HepG2 (cell line): ENCODE measurements around the gene TTC31. TPM values are rescaled to one million over a fixed set of nuclear protein-coding genes. Genes with fewer than 3 reads are reported as not detected.

Experiments used
- BATF2 ChIP-seq: sonication (generic); formaldehyde crosslinking; IDR thresholded peaks from 2 replicates; pipeline ENCODE4 v1.8.0; 2022; ENCODE audit warnings: mild to moderate bottlenecking, missing genetic modification reagents, moderate library complexity
- BCLAF1 ChIP-seq: fragments of 450-650 bp; IDR thresholded peaks from 2 replicates; pipeline ENCODE4 v1.6.1; 2017; ENCODE audit warnings: mild to moderate bottlenecking
- CEBPG ChIP-seq: IDR thresholded peaks from 2 replicates; pipeline ENCODE4 v1.6.1; 2016
- GRHL1 ChIP-seq: sonication (generic); formaldehyde crosslinking; conservative IDR thresholded peaks from 2 replicates; pipeline ENCODE4 v1.8.0; 2022; ENCODE audit warnings: missing genetic modification reagents
- HOXA7 ChIP-seq: sonication (generic); formaldehyde crosslinking; IDR thresholded peaks from 2 replicates; pipeline ENCODE4 v1.8.1; 2022; ENCODE audit warnings: mild to moderate bottlenecking, missing genetic modification reagents, moderate library complexity
- KAT8 ChIP-seq: IDR thresholded peaks from 2 replicates; pipeline ENCODE4 v1.6.1; 2016; ENCODE audit warnings: missing genetic modification reagents, missing compliant biosample characterization
- KDM5A ChIP-seq: fragments of 200-600 bp; sonication (generic); IDR thresholded peaks from 2 replicates; pipeline ENCODE4 v1.7.0; 2018; ENCODE audit warnings: antibody characterized with exemption, mild to moderate bottlenecking, low read length, borderline replicate concordance
- NR2F2 ChIP-seq: IDR thresholded peaks from 2 replicates; pipeline ENCODE4 v1.6.1; 2012; ENCODE audit warnings: low read depth, inconsistent platforms, borderline replicate concordance
- RCOR2 ChIP-seq: IDR thresholded peaks from 2 replicates; pipeline ENCODE4 v1.6.1; 2016; ENCODE audit warnings: missing biosample characterization, missing genetic modification reagents
- RNF2 ChIP-seq: fragments of 450-650 bp; conservative IDR thresholded peaks from 2 replicates; pipeline ENCODE4 v1.6.1; 2016; ENCODE audit warnings: low read depth
- SP4 ChIP-seq: sonication (generic); formaldehyde crosslinking; IDR thresholded peaks from 2 replicates; pipeline ENCODE4 v1.8.1; 2023; ENCODE audit warnings: mild to moderate bottlenecking, missing genetic modification reagents
- TCF7L2 ChIP-seq: IDR thresholded peaks from 2 replicates; pipeline ENCODE4 v1.6.1; 2011; ENCODE audit warnings: mild to moderate bottlenecking, low read depth, low read length, moderate library complexity
- TRAFD1 ChIP-seq: sonication (generic); formaldehyde crosslinking; IDR thresholded peaks from 2 replicates; pipeline ENCODE4 v1.5.1; 2020; ENCODE audit warnings: missing genetic modification reagents, mild to moderate bottlenecking, borderline replicate concordance
- ZBTB20 ChIP-seq: sonication (generic); formaldehyde crosslinking; IDR thresholded peaks from 2 replicates; pipeline ENCODE4 v1.8.1; 2023; ENCODE audit warnings: missing genetic modification reagents, low read depth, mild to moderate bottlenecking, borderline replicate concordance
- ZNF441 ChIP-seq: sonication (generic); formaldehyde crosslinking; IDR thresholded peaks from 2 replicates; pipeline ENCODE4 v1.7.0; 2021; ENCODE audit warnings: missing genetic modification reagents, borderline replicate concordance
- ZNF501 ChIP-seq: sonication (generic); formaldehyde crosslinking; IDR thresholded peaks from 2 replicates; pipeline ENCODE4 v1.5.1; 2020; ENCODE audit warnings: mild to moderate bottlenecking, moderate library complexity, missing genetic modification reagents
- ZSCAN25 ChIP-seq: sonication (generic); formaldehyde crosslinking; IDR thresholded peaks from 2 replicates; pipeline ENCODE4 v1.8.0; 2022; ENCODE audit warnings: mild to moderate bottlenecking, missing genetic modification reagents
- polyA plus RNA-seq, 8 experiments: library from polyadenylated mRNA; depleted of rRNA in 3 of 8; stranded (reverse) in 7 of 8; unstranded in 1 of 8; fragments of >200 nt; fragmentation: Illumina TruSeq in 4 of 8; extraction: Trizol in 4 of 8; gene quantifications; 2 replicates each; pipeline versions ENCODE4 v1.2.1 to v1.2.3, GENCODE V29; 2011 to 2016; ENCODE audit warnings: low read depth in 4 of 8, missing spikeins in 1 of 8, mixed read lengths in 1 of 8; ENCODE audit not compliant: insufficient read depth in 1 of 8
- total RNA-seq, 5 experiments: library from RNA; depleted of rRNA; stranded (reverse); fragments of >200 nt; fragmentation: Illumina TruSeq; extraction: Trizol; gene quantifications; 2 replicates each; pipeline ENCODE4 v1.2.3, GENCODE V29; 2016; ENCODE audit warnings: low read depth in 1 of 5

Gene TTC31
- total and polyA plus RNA-seq, 2 of the 13 experiments (the other 11 are each of a cell fraction or from before 2014, with no cell fraction given), result 28.3 to 39.5 TPM

- 0 out of 2 replicates have a peak, but pooled peaks have one; percentile 19 for TF ChIP-seq NR2F2
- TF ChIP-seq SP4 (CRISPR knock-in tag), result no peak; the same call in 1 of the 2 replicates
- TF ChIP-seq ZSCAN25 (CRISPR knock-in tag), result peak; percentile 65
- TF ChIP-seq KDM5A, result no peak; the same call in 1 of the 2 replicates
- no peak for TF ChIP-seq GRHL1
- TF ChIP-seq BATF2 (CRISPR knock-in tag), result no peak
- TF ChIP-seq TCF7L2, result no peak
- TF ChIP-seq ZNF501 (CRISPR knock-in tag), result peak; percentile 59
- TF ChIP-seq ZNF441 (CRISPR knock-in tag), result peak; percentile 78; the same call in 1 of the 2 replicates
- peak; percentile 59; the same call in 1 of the 2 replicates for TF ChIP-seq CEBPG
- peak; percentile 89 for TF ChIP-seq KAT8 (CRISPR knock-in tag)
- TF ChIP-seq RNF2, result no peak; the same call in 1 of the 2 replicates
- peak; percentile 99 for TF ChIP-seq ZBTB20 (CRISPR knock-in tag)
- no peak for TF ChIP-seq HOXA7 (CRISPR knock-in tag)
- TF ChIP-seq TRAFD1 (CRISPR knock-in tag), result no peak
- TF ChIP-seq BCLAF1, result no peak
- no peak for TF ChIP-seq RCOR2 (CRISPR knock-in tag)
Observed at GRCh38 chr2:74525717-74526648, 43.1 kb downstream of the TTC31 start, which contains the start of gene DQX1 (continued).
